ENCODE results near the gene MAZ. TPM values are rescaled to one million over a fixed set of nuclear protein-coding genes. Genes with fewer than 3 reads are reported as not detected.

Gene MAZ
- total and polyA plus RNA-seq, 2 of the 8 experiments (the other 6 are each of a cell fraction or from before 2014, with no cell fraction given): 219 to 380 TPM

DNA sequence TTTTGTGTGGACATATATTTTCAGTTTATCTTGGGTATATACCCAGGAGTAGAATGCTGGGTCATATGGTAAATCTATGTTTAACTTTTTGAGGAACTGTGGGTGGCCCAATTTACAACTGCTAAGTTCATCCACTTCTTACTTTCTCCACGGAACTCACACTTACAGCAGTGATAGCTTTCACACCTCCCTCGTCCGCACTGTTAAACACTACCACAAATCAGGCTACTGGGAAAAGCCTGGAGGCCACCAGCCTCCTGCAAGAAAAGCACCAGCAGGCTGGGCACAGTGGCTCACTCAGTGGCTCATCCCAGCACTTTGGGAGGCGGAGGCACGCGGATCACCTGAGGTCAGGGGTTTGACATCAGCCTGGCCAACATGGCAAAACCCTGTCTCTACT lies 43.0 kb upstream of the MAZ start:
- no peak overlapping the region for H3K4ac ChIP-seq (replicated peaks; ENCODE audit: insufficient read length, low read depth, low read length)
- no peak overlapping the region for H3K4me2 ChIP-seq (ENCODE audit: insufficient read depth in 1 of 2, low read depth in 2 of 2, low read length in 2 of 2)
- TF ChIP-seq RFX5 (IDR thresholded peaks at IDR 0.05; ENCODE audit: borderline replicate concordance, low read depth, low read length): no peak
- no peak for TF ChIP-seq CHD1 (IDR thresholded peaks at IDR 0.05; ENCODE audit: low read depth, low read length)
- no peak for TF ChIP-seq SIRT6 (IDR thresholded peaks at IDR 0.05; ENCODE audit: low read length)
- no peak for TF ChIP-seq GABPA (IDR thresholded peaks at IDR 0.05; ENCODE audit: borderline replicate concordance, insufficient read depth, low read length)
- no peak for TF ChIP-seq KDM5A (IDR thresholded peaks at IDR 0.05; ENCODE audit: low read length)
- H2BK12ac ChIP-seq (ENCODE audit: low read depth, low read length): no peak overlapping the region
- POLR2A ChIA-PET (ENCODE audit: partially characterized antibody): no interaction called here
- no peaks in the 10 kb centered on the region for H4K20me1 ChIP-seq (replicated peaks in 1 of 2; ENCODE audit: control insufficient read depth in 1 of 2, insufficient read depth in 2 of 2, low read length in 2 of 2)
- no peak overlapping the region for H2BK120ac ChIP-seq (replicated peaks; ENCODE audit: low read depth, low read length)
- no peak overlapping the region for H4K5ac ChIP-seq (ENCODE audit: insufficient read length, low read depth, low read length)
- H3K18ac ChIP-seq (ENCODE audit: extremely low read depth, low read length): no peak overlapping the region
- H4K8ac ChIP-seq (ENCODE audit: extremely low read depth, insufficient read depth, low read length): no peak overlapping the region
- DNase-seq (ENCODE audit: low read depth in 1 of 2, low spot score in 2 of 2): no peak
- FAIRE-seq: no peak
- no peak overlapping the region for H3K14ac ChIP-seq (ENCODE audit: insufficient read length)
- WGBS, 2 experiments (ENCODE audit: extremely low coverage in 1 of 2, insufficient coverage in 1 of 2, insufficient read length in 1 of 2, insufficient replicate concordance in 2 of 2, low coverage in 1 of 2, low lambda C conversion rate in 2 of 2, missing lambda C conversion rate in 1 of 2): 95% methylated on average over 6 of the region's 6 CpGs; no CpG with 5 or more reads in 1 of the 2 experiments
- no peaks in the 10 kb centered on the region for H3K79me2 ChIP-seq (ENCODE audit: control insufficient read depth in 1 of 2, insufficient read depth in 2 of 2, low read length in 2 of 2)
- H4K91ac ChIP-seq (replicated peaks; ENCODE audit: insufficient read length, low read length): no peak overlapping the region
- H3K9me3 ChIP-seq (ENCODE audit: insufficient read depth in 2 of 2, low read depth in 1 of 2, low read length in 1 of 2): no peaks in the 10 kb centered on the region
- no peak overlapping the region for H2BK5ac ChIP-seq (ENCODE audit: low read depth, low read length)
- H3K79me1 ChIP-seq (ENCODE audit: low read depth, low read length): no peaks in the 10 kb centered on the region
- H3K23ac ChIP-seq (ENCODE audit: insufficient read length): no peak overlapping the region
- no peaks in the 10 kb centered on the region for H3K4me1 ChIP-seq (replicated peaks in 1 of 4; ENCODE audit: control insufficient read depth in 3 of 4, insufficient read depth in 4 of 4, low read length in 3 of 4)
- H2AFZ ChIP-seq (ENCODE audit: low read length): no peak overlapping the region
- H3K23me2 ChIP-seq (ENCODE audit: low read depth, low read length): no peaks in the 10 kb centered on the region
- CTCF ChIA-PET (ENCODE audit: partially characterized antibody): interaction anchor here (1.1 kb wide), 1 partner anchor 85 kb away, joined by 5 read pairs; no protein-coding TSS in a partner anchor
- no peak overlapping the region for H2AK5ac ChIP-seq (ENCODE audit: low read depth, low read length)
- no peaks in the 10 kb centered on the region for H3K36me3 ChIP-seq (ENCODE audit: control insufficient read depth in 2 of 4, insufficient read depth in 4 of 4, low read length in 3 of 4)
- H3K56ac ChIP-seq (replicated peaks; ENCODE audit: insufficient read length, low read depth, low read length): no peak overlapping the region
- no peak overlapping the region for H3K27ac ChIP-seq (ENCODE audit: low read depth, low read length)
- no peak overlapping the region for H2BK20ac ChIP-seq (ENCODE audit: low read length)
- no peak overlapping the region for H3K4me3 ChIP-seq (ENCODE audit: extremely low read depth in 1 of 4, insufficient read depth in 2 of 4, low read depth in 3 of 4, low read length in 4 of 4)
- no peak overlapping the region for H2BK15ac ChIP-seq (ENCODE audit: low read length)
- H3K27me3 ChIP-seq (replicated peaks in 1 of 4; ENCODE audit: control insufficient read depth in 3 of 4, extremely low read depth in 1 of 4, insufficient read depth in 3 of 4, low read length in 3 of 4): no peaks in the 10 kb centered on the region
- H3K9ac ChIP-seq (replicated peaks in 1 of 4; ENCODE audit: extremely low read depth in 1 of 4, low read depth in 3 of 4, low read length in 3 of 4): no peak overlapping the region

Data from H1 (cell line).